Uterus (tissue), 4 donors: ENCODE results near the gene DOCK1. TPM values are rescaled to one million over a fixed set of nuclear protein-coding genes. Genes with fewer than 3 reads are reported as not detected.

Source experiments
- DNase-seq, 2 donors: peaks; one replicate each; pipeline ENCODE4 v3.0.0-alpha.2; 2019 to 2020
- H3K27ac ChIP-seq, 2 donors: fragments of 200-600 bp; sonication (generic); 1 replicate in 1 of 2; 2 replicates in 1 of 2; pipeline ENCODE4 v1.5.1; 2016 to 2018
- H3K27me3 ChIP-seq, 2 donors: fragments of 200-600 bp; sonication (generic); one replicate each; pipeline ENCODE4 v1.5.1; 2018 to 2019; ENCODE audit warnings: control low read depth in 1 of 2
- H3K36me3 ChIP-seq, 2 donors: fragments of 200-600 bp; sonication (generic); one replicate each; pipeline ENCODE4 v1.5.1; 2019; ENCODE audit warnings: control low read depth in 1 of 2
- H3K4me1 ChIP-seq, 2 donors: fragments of 200-600 bp; sonication (generic); one replicate each; pipeline ENCODE4 v1.5.1; 2018 to 2019; ENCODE audit warnings: control low read depth in 1 of 2
- H3K4me3 ChIP-seq, 2 donors: fragments of 200-600 bp; sonication (generic); 1 replicate in 1 of 2; 2 replicates in 1 of 2; pipeline ENCODE4 v1.5.1; 2018 to 2019; ENCODE audit warnings: mild to moderate bottlenecking in 1 of 2
- H3K9me3 ChIP-seq, 2 donors: fragments of 200-600 bp; sonication (generic); one replicate each; pipeline ENCODE4 v1.5.1; 2019; ENCODE audit warnings: control low read depth in 1 of 2
- CTCF ChIP-seq, 4 experiments: fragments of 200-600 bp in 2 of 4; fragments of 450-650 bp in 2 of 4; sonication (generic) in 2 of 4; IDR thresholded peaks; one replicate each; pipeline ENCODE4 v1.5.1; 2016 to 2019; ENCODE audit warnings: antibody characterized with exemption in 4 of 4, mild to moderate bottlenecking in 2 of 4, moderate library complexity in 1 of 4
- POLR2A ChIP-seq, 2 donors: fragments of 450-650 bp; IDR thresholded peaks; one replicate each; pipeline ENCODE4 v1.6.1; 2016; ENCODE audit warnings: antibody characterized with exemption in 2 of 2, mild to moderate bottlenecking in 1 of 2, moderate library complexity in 1 of 2
- intact Hi-C: fragments of 100-400 bp; cut with DNase I; formaldehyde crosslinking; loops from one replicate; pipeline ENCODE4 v1.15.1; 2023; ENCODE audit warnings: low total_unique reads
- total RNA-seq, 4 donors: library from RNA; depleted of rRNA in 3 of 4; stranded (reverse); fragments of >200 nt in 3 of 4; gene quantifications; one replicate each; pipeline versions ENCODE4 v1.1.0 to v1.2.4, GENCODE V29; 2014 to 2023
- donor health status: DM: yes; HTN: yes; CAD: no.

DOCK1 gene
- total RNA-seq, 4 donors from 2014 or later = 15.6 to 130 (median 65.0) TPM

GRCh38 chr10:127154831-127155620 lies 249.8 kb downstream of the DOCK1 start:
- Histone ChIP-seq H3K4me3 (no peak overlapping the region), H3K4me1 (peaks cover 0 to 6% of the 10 kb centered on the region in 2 donors), H3K27me3 (no peaks in the 10 kb centered on the region), H3K9me3 (no peaks in the 10 kb centered on the region), H3K27ac (no peak overlapping the region), H3K36me3 (no peaks in the 10 kb centered on the region)
- intact Hi-C loops = no loop called here
- DNase-seq = no peak
- TF ChIP-seq POLR2A (IDR thresholded peaks at IDR 0.05) (no peak), CTCF (IDR thresholded peaks at IDR 0.05) (no peak)

DNA sequence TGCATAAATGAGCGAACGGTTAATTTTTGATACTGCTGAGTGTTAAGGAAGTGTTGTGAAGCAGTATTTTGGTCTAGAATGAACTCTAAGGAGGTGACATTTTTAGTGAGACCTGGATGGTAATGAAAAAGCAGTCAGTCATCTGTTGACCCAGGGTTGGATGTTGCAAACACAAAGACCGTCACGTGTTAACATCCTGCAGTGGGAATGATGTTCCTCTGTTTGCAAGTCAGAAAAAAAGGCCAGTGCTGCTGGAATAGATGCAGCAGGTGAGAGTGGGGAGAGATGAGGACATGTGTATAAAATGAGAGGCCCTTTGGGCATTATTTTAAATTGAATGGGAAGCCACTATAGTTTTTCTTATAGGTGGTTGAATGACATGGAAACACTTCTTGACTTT lies 251.9 kb downstream of the DOCK1 start:
- intact Hi-C loops = no loop called here
- Histone ChIP-seq H3K4me3 (no peak overlapping the region), H3K9me3 (no peaks in the 10 kb centered on the region), H3K27ac (no peak overlapping the region), H3K4me1 (peaks cover 0 to 6% of the 10 kb centered on the region in 2 donors), H3K27me3 (no peaks in the 10 kb centered on the region), H3K36me3 (no peaks in the 10 kb centered on the region)
- no peak for DNase-seq
- TF ChIP-seq POLR2A (IDR thresholded peaks at IDR 0.05) = no peak
- TF ChIP-seq CTCF (IDR thresholded peaks at IDR 0.05) = no peak

GRCh38 chr10:127157506-127158200 lies 252.4 kb downstream of the DOCK1 start:
- TF ChIP-seq POLR2A (IDR thresholded peaks at IDR 0.05) (no peak), CTCF (IDR thresholded peaks at IDR 0.05) (no peak)
- DNase-seq = no peak
- H3K9me3 ChIP-seq = no peaks in the 10 kb centered on the region
- H3K4me3 ChIP-seq = no peak overlapping the region
- no peaks in the 10 kb centered on the region for H3K36me3 ChIP-seq
- intact Hi-C loops = no loop called here
- peaks cover 0 to 6% of the 10 kb centered on the region in 2 donors for H3K4me1 ChIP-seq
- H3K27me3 ChIP-seq = no peaks in the 10 kb centered on the region
- H3K27ac ChIP-seq = no peak overlapping the region

DNA sequence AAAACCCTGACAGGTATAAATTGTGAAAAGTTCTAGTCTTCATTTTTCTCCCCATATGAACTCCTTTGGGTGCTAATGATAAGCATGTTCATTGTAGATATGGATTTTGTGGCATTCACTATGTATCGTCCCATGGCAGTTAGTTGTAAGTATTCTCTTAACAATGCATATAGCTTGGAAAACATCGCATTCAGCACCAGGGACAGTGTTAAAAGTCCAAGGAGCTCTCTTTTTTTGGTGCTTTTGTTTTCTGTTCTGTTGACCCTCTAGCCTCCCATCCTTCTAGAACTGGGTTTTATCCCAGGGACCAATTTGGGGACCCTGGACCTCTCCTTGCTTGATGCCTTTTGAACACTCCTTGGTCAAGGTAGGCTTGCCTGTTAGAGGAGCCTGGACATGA lies 253.4 kb downstream of the DOCK1 start:
- no peak for DNase-seq
- H3K27ac ChIP-seq = no peak overlapping the region
- H3K36me3 ChIP-seq = no peaks in the 10 kb centered on the region
- no peaks in the 10 kb centered on the region for H3K9me3 ChIP-seq
- intact Hi-C loops = no loop called here
- TF ChIP-seq CTCF (IDR thresholded peaks at IDR 0.05) (no peak), POLR2A (IDR thresholded peaks at IDR 0.05) (no peak)
- H3K27me3 ChIP-seq = no peaks in the 10 kb centered on the region
- H3K4me3 ChIP-seq = no peak overlapping the region
- H3K4me1 ChIP-seq = peaks cover 0 to 6% of the 10 kb centered on the region in 2 donors

GRCh38 chr10:127159648-127160245 lies 254.5 kb downstream of the DOCK1 start:
- no peak for DNase-seq
- Histone ChIP-seq H3K27ac (no peak overlapping the region), H3K27me3 (no peaks in the 10 kb centered on the region), H3K36me3 (no peaks in the 10 kb centered on the region), H3K4me1 (peaks cover 0 to 6% of the 10 kb centered on the region in 2 donors), H3K9me3 (no peaks in the 10 kb centered on the region), H3K4me3 (no peak overlapping the region)
- intact Hi-C loops = no loop called here
- TF ChIP-seq CTCF (IDR thresholded peaks at IDR 0.05) (no peak), POLR2A (IDR thresholded peaks at IDR 0.05) (no peak)
